ENCODE results near the gene GCLM.
"Not testable (repeated sequence)": the region's sequence is repeated elsewhere in the genome, so short reads cannot be mapped to it uniquely, and the experiment has no call there.

The GCLM gene

GRCh38 chr1:93909146-93910050, at the start of gene GCLM:
Gene GCLM (minus strand): TSS chr1:93909430. CDS start chr1:93909163, 267 bp downstream.
- peak; percentile 88 to 90 for DNase-seq

- DNase-seq: no peak
Measured at GRCh38 chr1:93958726-93959100, 49.5 kb upstream of the GCLM start.

GRCh38 chr1:93958032-93958725, 48.9 kb upstream of the GCLM start:
- DNase-seq: no peak

DNA sequence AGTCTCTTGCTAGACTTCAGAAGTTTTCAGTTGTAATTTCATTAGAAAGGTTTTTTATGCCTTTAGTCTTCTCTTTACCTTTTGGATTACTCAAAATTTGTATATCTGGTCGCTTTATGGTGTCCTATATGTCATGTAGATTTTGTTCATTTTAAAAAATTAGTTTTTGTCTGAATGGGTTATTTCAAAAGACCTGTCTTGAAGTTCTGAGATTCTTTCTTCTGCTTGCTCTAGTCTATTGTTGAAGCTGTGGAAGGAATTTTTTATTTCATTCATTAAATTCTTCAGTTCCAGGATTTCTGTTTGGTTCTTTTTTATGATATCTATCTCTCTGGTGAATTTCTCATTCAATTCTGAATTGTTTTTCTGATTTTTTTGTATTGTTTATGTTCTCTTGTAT, 46.5 kb upstream of the GCLM start:
- DNase-seq: no peak

GRCh38 chr1:93947002-93947686, 37.9 kb upstream of the GCLM start:
- not testable (repeated sequence) for DNase-seq

DNA sequence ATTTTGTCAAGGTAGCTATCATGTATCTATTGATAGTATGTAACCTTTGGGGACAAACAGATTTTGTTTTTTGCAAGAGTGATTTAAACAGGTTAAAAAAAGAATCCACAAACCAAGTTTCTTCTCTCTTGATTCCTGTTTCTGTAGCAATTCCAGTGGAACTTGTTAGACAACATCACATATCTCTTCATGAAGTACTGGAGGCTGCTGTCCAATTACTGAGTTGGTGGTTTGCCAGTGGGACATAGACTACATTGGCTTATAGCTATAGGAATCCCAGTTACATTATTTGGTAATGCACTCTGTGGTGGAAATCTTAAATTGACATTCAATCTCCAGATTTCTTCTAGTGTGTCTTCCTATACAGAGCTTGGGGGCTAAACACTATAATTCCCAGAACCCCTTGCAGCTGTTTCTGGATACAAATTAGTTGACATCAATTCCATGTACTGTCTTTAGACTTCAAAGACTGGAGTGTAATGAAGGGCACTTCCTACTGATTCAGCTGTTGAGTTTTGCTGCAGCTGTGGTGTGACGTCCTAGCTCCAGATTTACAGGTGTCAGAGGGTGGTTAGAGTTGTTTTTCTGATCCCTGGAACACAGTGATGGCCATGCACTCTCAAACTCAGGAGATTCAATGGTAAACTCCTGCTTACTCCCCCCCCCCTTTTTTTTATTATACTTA, 29.4 kb upstream of the GCLM start:
- DNase-seq: no peak

DNA sequence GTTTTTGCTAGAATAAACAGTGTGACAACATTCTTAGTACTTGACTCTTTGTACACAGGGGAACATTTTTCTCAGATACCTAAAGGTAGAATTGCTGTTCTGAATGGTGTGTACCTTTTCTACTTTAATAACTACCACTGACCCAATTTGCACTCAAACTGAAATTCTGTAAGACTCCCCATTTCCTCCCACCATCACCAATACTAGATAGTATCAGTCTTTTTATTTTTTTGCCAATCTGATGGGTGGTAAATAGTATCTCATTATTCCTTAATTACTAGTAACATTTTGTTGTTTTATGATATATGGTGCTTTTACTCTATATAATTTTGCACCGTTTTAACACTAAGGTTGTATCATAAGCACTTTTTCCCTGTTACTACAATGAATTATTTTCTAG, 28.8 kb upstream of the GCLM start:
- no peak for DNase-seq

DNA sequence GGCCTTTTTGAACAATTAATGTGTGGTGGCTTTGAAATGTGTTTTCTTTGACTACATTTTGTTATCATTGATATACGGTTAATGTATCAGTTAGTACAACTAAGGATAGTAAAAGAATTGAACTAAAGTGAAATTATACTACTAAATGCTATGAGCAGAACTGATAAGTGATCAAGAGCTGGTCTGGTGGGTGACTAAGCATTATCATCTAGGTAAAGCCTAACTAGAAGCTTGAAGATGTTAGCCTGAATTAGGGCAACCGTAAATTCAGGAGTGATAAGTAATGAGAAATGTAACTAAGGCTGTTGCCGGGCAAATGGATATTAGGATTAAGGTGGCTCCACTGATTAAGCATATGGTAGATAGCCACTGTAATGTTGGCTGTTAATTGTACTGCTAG, 16.0 kb upstream of the GCLM start:
- DNase-seq: no peak

GRCh38 chr1:93919780-93920179, 10.6 kb upstream of the GCLM start:
- no peak for DNase-seq

DNA sequence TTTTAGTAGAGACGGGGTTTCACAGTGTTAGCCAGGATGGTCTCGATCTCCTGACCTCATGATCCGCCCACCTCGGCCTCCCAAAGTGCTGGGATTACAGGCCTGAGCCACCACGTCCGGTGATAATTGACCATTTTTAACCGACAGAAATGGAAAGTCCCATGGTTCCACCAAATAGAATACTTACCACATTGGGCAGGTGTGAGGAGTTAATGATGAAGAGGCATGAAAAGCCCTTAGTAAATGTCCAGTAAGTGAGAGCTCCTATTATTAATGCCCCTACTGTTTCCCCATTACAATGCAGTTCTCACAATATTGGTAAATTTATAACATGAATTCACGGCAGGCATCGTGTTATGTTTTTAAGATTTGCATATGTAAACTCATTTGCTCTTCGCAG, 8.1 kb upstream of the GCLM start:
- DNase-seq: no peak

DNA sequence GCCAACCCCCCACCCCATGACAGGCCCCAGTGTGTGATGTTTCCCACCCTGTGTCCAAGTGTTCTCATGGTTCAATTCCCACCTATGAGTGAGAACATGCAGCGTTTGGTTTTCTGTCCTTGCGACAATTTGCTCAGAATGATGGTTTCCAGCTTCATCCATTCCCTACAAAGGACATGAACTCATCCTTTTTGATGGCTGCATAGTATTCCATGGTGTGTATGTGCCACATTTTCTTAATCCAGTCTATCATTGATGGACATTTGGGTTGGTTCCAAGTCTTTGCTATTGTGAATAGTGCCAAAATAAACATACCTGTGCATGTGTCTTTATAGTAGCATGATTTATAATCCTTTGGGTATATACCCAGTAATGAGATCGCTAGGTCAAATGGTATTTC, 1.6 kb upstream of the GCLM start:
- DNase-seq: not testable (repeated sequence)

DNA sequence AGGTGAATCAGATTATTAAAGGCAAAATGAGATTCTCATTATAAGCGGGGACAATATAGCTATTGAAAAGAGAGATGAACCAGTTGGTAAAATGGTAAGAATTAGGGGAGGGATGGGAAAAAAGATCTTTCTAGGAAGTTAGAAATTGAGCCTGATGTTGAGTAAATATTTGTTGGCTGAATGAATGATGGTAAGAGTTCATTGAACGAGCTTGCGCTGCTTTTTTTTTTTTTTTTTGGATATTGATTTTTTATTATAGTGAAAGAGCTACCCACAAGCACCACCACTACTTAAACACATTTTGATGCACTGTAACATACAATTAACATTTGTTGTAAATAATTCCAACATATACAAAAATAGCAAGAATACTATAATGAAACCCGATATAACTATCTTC, 1.1 kb upstream of the GCLM start:
- DNase-seq: no peak

DNA sequence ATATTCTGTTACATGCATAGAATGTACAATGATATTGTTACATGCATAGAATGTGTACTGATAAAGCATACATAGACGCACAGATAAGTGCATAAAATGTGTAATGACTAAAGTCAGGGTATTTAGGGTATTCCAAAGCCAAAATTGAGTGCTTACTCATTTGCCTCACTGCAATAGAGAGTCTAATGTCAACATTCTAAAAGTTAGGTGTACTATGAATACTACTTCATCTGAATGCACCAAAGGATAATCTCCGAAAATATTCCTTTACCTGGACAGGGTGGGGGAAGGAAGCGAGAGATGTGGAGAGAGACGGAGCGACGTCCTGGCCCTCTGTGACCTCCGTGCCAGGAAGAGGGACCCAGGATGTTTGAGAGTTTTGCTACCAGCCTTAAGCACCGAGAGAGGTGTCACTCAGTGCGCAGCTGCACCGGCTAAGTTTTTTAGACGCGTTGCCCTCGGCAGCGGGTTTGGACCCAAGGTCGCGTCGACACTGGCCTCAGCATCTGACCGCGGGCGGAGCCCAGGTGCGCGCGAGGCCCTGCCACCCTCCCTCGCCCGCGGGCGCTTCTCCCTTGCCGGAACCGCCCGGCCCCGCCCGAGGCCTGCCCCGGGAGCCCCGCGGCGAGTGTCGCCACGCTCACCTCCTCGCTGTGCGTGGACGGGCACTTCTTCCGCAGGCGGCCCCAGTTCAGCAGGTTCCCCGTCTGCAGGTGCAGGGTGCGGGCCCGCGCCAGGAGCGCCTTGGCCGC, 660 bp downstream of the GCLM start:
- peak; percentile 28 to 33 for DNase-seq

GRCh38 chr1:93907718-93908117, 1.5 kb downstream of the GCLM start:
- DNase-seq: no peak

GRCh38 chr1:93906480-93906879, 2.8 kb downstream of the GCLM start:
- DNase-seq: no peak

DNA sequence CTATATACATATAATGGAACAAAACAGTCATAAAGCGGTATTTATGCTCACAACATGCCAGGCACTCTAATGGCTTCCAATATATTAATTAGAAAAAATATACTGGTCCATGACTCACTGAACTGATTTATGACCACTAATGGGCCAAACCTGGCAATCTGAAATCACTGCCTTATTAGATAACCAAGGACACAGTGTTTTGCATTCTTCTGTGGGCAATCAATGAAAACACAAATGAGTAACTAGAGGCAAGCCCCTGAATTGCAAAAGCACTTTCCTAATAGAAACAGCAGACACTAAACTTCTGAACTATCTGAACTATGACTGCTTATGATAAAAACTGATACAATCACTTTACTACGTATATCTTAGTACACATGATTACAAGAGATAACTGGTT, 3.5 kb downstream of the GCLM start:
- no peak for DNase-seq

DNA sequence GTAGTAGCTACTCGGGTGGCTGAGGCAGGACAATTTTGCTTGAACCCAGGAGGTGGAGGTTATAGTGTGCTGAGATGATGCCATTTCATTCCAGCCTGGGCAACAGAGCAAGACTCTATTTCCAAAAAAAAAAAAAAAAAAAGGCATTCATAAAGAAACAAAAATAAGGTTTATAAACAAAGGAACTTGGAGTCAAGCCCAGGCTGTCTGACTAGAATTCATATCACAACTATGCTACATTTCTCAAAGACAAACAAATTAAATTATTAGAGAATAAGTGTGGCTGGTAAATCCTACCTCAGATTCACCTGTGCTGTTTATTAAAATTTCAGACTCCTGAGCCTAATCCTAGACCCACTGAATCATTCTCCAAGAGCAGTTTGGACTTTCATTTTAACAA, 4.2 kb downstream of the GCLM start:
- no peak for DNase-seq

DNA sequence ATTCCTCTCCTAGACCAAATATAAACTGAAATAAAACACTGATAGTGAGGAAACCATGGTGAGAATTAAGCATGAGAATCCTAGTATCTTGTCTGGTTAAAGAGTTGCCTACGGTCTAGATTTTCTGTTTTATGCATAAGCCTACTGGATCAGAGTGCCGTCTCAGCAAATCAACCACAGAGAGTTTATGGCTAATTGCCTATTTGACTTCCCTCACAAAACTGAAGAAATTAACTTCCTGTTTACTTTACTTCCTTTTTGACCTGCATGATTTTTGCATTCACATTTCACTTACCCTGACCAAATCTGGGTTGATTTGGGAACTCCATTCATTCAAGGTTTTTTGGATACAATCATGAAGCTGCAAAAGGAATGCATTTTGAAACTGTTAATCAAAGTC, 5.0 kb downstream of the GCLM start:
- no peak for DNase-seq

DNA sequence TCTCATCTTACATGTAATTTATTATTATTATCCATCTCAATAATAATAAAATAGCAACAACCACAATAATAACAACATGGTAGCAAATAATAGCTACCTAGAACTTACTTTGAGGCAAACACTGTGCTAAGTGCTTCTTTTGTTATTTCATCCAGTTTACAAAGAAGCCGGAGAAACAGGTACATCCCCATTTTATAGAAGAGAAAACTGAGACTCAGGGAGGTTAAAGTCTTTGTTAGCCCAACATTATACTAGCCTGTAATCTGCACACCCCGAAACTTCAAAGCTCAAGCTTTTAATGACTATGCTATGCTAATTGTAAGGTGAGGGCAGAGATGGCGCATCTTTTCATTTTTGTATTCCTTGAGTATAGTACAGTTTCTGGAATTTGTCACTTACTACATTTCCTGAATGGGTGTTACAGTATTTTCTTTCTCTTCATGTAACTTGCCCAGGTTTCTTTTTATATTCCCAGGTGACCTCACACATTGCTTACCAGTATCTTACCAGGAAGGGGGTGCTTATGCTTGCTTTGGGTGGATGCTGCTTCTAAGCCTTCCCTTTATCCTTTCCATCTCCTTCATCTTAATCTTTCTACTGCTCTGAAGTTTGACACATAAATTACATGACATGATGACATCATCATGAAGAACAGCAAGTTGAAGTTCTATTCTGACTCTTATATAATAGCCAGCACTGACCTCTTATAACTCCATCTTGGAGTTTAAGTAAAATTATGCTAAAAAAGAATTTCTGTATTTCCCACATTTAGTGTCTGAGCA, 8.3 kb downstream of the GCLM start:
- DNase-seq: no peak

DNA sequence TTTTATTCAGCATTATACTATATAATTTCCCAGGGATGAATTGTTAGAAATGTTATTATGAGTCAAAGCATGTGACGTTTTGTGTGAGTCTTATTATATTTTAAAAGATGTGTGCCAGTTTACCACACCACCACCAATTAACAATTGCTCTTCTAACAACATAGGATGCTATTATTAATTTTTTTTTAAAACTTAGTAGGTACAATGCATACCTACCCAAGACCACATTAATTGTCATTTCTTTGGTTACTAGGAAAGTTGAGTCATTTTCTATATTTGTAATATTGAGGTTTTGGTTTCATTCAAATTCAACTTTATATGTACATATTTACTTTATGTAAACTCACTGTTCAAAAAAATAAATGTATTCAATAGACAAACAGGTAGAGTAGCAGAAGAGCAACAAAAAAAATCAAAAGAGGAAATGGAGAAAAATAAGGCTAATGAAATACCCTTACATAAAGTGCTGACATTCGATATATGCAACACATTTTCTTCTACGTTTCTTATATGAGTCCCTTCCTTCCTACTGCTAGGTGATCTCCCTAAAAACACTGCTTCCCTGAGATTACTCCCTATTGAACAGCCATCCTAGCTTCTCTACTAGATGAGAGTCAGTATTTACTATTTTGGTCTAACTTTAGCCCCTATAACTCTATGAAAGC, 9.6 kb downstream of the GCLM start:
- DNase-seq: no peak

GRCh38 chr1:93888900-93889299, 20.3 kb downstream of the GCLM start:
- no peak for DNase-seq
